ENCODE measurements around the gene ZNF322.
"Not testable (repeated sequence)": the region's sequence is repeated elsewhere in the genome, so short reads cannot be mapped to it uniquely, and the experiment has no call there.

Gene ZNF322

GRCh38 chr6:26659042-26659999 is at the start of gene ZNF322:
TSS of gene ZNF322 (minus strand) at chr6:26659746. CDS start at chr6:26638553, 21,193 bp downstream.
- peak; percentile 91 to 92 for DNase-seq

GRCh38 chr6:26705780-26706179 is 46.2 kb upstream of the ZNF322 start:
- DNase-seq = not testable (repeated sequence)

GRCh38 chr6:26705352-26705751 is 45.8 kb upstream of the ZNF322 start:
- not testable (repeated sequence) for DNase-seq

- DNase-seq = not testable (repeated sequence)
Observed at GRCh38 chr6:26701023-26701747, 41.6 kb upstream of the ZNF322 start.

- not testable (repeated sequence) for DNase-seq
Observed at GRCh38 chr6:26697496-26697895, 38.0 kb upstream of the ZNF322 start.

GRCh38 chr6:26689324-26689947 is 29.9 kb upstream of the ZNF322 start:
- DNase-seq = not testable (repeated sequence)

- DNase-seq = not testable (repeated sequence)
Observed at GRCh38 chr6:26682435-26683042, 23.0 kb upstream of the ZNF322 start.

- not testable (repeated sequence) for DNase-seq
Observed at GRCh38 chr6:26673287-26673686, 13.7 kb upstream of the ZNF322 start.

- DNase-seq = not testable (repeated sequence)
Observed at GRCh38 chr6:26670558-26670957, 11.0 kb upstream of the ZNF322 start.

- DNase-seq = not testable (repeated sequence)
Observed at GRCh38 chr6:26670003-26670402, 10.5 kb upstream of the ZNF322 start.

GRCh38 chr6:26660000-26660361 is 435 bp upstream of the ZNF322 start:
- DNase-seq = no peak

- no peak for DNase-seq
Observed at GRCh38 chr6:26657256-26657655, 2.3 kb downstream of the ZNF322 start.

- DNase-seq = no peak
Observed at GRCh38 chr6:26653007-26653406, 6.5 kb downstream of the ZNF322 start.

- no peak for DNase-seq
Observed at GRCh38 chr6:26651133-26651781, 8.3 kb downstream of the ZNF322 start.

- no peak for DNase-seq
Observed at GRCh38 chr6:26646074-26646473, 13.5 kb downstream of the ZNF322 start.

- DNase-seq = no peak
Observed at GRCh38 chr6:26640806-26641205, 18.7 kb downstream of the ZNF322 start.

- no peak for DNase-seq
Observed at GRCh38 chr6:26629359-26629758, 30.2 kb downstream of the ZNF322 start.

- DNase-seq = no peak
Observed at GRCh38 chr6:26627843-26628242, 31.7 kb downstream of the ZNF322 start.

- no peak for DNase-seq
Observed at GRCh38 chr6:26624557-26624956, 35.0 kb downstream of the ZNF322 start.

GRCh38 chr6:26623339-26623859 is 36.1 kb downstream of the ZNF322 start:
- no peak for DNase-seq

- DNase-seq = no peak
Observed at GRCh38 chr6:26613689-26614683, 45.6 kb downstream of the ZNF322 start.

Measured in activated T-cell treated with anti-CD3 and anti-CD28 coated beads, Interleukin-2, amount 50 U/mL, for 48 hours (primary cell).